ENCODE results near the gene CALCR.

GRCh38 chr7:93574646-93575554, at the start of gene CALCR:
- TF ChIP-seq CTCF (IDR thresholded peaks at IDR 0.05) = no peak
- no peak for TF ChIP-seq POLR2A (IDR thresholded peaks at IDR 0.05)
